Measurements from ENCODE around the gene PDK2.

PDK2 gene

DNA sequence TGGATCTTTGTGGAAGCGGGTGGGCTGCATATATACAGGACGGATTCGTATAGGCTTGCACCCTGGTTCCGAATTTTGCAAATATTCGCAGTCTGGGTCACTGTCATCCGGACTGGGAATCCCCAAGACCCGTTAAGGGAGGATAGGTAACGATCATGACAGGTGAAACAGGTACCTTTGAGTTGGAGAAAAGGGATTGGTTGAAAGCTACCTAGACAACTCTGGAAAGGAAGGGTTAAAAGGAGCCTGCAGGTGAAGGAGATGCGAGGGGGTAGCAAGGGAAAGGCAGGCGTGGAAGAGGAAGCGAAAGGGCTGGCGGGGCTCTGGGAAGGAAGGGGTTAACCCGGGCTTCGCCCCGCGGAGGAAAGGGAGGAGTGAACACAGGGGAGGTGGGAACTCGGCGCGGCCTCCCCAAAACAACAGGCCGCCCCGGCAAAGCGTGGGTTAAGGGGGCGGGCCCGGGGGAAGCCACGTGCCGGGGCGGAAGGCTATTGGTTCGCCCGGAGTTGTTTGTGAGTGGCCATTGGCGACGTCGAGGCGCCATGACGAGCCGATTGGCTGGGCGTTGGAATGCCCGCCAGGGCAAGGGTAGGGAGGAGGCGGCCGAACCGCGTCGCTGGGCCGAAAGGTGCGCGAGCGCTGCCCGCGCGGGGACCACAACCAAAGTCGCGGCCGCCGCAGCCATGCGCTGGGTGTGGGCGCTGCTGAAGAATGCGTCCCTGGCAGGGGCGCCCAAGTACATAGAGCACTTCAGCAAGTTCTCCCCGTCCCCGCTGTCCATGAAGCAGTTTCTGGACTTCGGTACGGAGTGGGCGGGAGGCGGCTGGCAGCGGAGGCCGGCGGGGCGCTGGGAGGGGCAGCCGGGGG is at the start of gene PDK2:
Gene PDK2, plus strand, starts transcription at position 599 of the 867 bp plus-strand sequence. Its CDS starts 85 bp downstream, at position 684.
- DNase-seq, result peak; percentile 98

DNA sequence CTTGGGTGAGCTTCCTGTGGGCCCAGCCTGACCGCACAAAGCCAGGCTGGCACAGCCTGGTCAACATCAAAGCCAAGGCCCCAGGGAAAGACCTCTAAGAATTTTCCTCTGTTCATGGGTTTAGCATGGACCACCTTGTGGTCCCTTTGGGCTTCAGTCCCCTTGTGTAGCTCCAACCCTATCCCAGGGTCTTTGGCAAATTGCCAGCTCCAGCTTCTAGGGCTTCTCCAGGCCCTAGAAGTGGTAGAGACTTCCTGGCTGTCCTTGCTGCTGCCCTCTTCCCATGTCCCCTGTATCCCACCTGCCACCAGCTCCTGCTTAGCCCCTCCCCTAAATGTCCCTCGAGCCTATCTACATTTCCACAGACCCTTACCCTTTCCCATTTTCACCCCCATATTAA is 49.0 kb upstream of the PDK2 start:
- no peak for DNase-seq

DNA sequence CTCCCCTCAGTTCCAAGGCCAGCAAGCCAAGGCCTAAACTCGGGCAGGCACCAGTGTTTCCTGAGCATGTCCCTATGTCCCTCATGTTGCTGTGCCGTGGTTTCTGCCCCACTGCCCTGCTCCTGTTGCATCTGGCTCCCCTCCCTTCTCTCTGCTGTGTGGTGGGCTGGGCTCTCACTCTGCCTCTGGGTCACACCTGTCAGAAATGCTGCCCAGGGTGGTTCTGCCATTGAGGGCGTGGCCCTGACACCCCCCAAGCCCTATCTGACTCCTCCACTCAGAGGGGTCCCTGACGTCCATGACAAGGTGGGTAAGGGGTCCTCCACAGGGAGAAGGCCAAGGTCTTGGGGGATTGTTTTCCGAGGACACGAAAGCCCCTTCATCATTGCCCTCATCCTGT is 48.5 kb upstream of the PDK2 start:
- no peak for DNase-seq

DNA sequence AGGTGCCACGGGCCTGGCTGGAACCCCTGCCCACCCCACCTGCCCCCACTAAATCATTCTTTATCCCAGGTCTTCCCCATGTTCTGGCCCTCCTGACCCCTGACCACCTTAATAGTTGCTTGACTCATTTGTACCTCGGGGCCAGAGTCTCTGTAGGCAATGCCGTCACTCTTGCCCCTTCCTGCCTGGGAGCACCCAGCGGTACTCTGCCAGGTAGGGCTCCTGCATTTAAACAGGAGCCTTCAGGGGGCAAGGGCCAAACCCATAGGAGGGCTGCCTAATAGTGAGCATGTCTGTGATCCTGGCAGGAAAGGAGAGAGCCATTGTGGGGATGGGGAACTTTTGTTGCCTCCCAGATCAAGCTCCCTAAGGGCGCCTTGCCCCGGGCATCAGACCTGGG is 48.1 kb upstream of the PDK2 start:
- no peak for DNase-seq

- no peak for DNase-seq
Measured at GRCh38 chr17:50047488-50048126, 47.5 kb upstream of the PDK2 start.

DNA sequence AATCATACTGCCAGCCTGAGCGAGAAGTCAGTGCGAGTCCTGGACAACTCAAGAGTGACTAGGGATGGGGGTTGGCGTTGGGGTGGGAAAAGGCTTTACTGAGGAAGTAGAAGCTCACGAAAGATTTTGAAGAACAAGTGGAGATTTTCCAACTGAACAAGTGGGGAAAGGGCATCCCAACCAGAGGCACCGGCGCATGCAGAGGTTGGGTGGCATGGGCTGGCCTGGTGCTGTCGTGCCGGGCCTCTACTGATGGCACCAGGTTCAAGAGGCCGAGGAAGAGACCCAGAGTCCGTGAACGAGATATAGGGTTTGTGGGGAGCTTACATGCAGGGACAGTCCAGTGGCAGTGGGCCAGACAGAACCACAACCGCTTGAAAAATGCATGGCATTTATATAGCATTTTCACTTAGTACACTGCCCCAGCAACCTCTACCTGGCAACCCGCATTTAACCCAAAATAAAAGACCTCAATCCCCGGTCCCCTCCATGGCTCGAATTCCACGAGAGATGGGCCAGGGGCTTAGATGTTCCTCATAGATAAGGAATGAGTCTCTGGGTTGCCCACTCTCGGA is 46.9 kb upstream of the PDK2 start:
- DNase-seq, result no peak

DNA sequence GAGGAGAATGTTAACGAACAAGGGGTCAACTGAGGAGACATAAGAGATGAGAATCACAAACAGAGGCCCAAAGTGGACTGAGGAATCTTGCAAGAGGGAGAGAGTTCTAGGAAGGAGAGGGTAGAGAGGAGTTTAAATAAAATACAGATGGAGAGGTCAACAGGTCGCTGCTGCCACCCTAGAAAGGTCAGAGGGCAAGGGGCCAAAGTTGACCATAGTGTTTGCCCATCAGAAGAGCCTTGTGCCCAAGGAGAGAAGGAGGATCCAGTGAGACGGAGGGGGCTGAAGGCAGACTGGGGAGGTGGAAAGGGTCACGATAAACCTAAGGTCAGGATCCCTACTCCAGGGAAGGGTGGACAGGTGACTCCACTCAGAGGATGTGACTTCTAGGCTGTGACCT is 46.2 kb upstream of the PDK2 start:
- no peak for DNase-seq

- DNase-seq, result no peak
Measured at GRCh38 chr17:50049636-50050035, 45.5 kb upstream of the PDK2 start.

DNA sequence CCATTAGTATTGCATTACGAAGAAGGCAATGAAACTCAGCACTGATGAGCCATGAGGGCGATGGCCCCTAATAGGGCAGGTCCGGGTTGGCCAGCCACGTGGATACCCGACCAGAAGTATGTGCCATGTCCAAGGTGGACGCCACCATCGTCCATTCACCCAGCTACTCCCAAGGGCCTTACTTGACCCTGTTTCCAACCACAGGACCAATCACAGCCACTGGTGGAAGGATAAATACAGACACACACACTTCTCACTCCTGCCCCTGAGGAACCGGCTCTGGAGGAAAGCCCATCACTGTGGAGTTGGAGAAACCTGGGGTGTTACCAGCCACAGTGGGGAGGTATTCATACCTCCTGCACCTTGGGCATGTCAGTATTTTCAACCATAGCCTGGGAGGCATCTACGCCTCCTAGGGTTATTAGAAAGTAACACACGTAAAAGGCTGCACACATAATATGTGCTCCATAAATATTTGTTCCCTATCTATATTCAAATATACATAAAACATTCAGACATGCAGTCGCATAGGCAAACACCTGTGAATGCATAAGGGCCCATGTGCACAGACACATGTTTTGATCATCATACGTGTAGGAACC is 44.6 kb upstream of the PDK2 start:
- no peak for DNase-seq

- no peak for DNase-seq
Measured at GRCh38 chr17:50051082-50051576, 44.0 kb upstream of the PDK2 start.

GRCh38 chr17:50051606-50052005 is 43.5 kb upstream of the PDK2 start:
- no peak for DNase-seq

- DNase-seq, result no peak
Measured at GRCh38 chr17:50052241-50052796, 42.8 kb upstream of the PDK2 start.

DNA sequence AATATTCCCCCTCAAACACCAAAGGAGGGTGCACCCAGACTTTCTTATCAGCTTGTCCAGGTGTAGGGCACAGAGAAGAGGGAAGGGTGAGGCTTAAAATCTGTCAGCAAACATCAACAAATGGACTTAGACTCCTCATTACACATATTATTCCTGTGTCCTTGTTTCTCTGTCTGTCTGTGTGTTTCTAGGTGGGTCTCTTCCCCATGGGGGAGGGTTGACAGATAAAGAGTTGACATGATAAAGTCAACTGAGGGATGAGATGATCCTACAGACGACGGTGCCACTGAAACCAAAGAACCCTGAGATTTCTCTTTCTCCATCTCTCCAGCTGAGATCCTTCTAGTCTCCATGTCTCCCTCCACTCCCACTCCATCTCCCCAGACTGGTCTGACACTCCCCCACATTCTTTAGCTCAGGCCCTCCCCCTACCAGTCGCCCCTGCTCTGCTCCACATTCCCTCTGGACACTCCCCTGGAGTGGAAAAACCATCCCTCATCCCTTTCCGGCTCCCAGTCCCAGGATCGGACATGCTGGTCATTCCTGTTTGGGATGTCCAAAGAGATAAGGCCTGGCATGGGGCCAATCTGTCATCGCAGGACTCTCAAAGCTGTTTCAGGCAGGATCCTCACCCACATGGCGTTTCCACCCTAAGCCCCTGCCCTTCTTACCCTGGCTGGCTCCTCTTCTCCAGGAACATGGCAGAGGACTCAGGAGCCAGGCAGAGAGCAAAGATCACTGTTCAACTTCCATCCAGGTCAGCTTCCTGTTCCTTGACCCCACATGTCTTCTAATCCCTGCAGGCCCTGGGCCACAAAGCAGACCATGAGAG is 42.1 kb upstream of the PDK2 start:
- DNase-seq, result no peak

- DNase-seq, result no peak
Measured at GRCh38 chr17:50053654-50053960, 41.5 kb upstream of the PDK2 start.

DNA sequence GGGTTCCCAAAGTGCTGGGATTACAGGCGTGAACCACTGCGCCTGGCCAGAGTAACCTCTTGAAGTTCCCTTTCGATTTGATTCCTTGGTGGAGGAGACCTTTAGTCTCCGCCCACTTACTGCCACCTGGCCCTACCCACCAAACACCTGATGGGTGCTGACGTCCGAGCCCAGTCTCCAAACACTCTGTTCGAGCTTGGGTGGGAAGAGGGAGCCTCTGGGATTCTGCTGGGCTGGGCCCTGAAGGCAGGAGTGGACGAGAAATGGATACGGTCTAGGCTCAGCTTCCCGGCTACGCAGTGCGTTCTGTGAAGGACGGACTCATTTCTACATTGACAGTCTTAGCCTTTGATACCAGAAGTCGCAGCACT is 40.1 kb upstream of the PDK2 start:
- no peak for DNase-seq

GRCh38 chr17:50055426-50056216 is 39.5 kb upstream of the PDK2 start, which contains the start of gene ITGA3:
TSS of gene ITGA3 (plus strand) at chr17:50056110. CDS start at chr17:50056440, 330 bp downstream.
- peak; percentile 85 for DNase-seq

- peak; percentile 85 for DNase-seq
Measured at GRCh38 chr17:50056217-50056960, 38.8 kb upstream of the PDK2 start.

GRCh38 chr17:50056961-50057330 is 38.2 kb upstream of the PDK2 start:
- DNase-seq, result no peak

DNA sequence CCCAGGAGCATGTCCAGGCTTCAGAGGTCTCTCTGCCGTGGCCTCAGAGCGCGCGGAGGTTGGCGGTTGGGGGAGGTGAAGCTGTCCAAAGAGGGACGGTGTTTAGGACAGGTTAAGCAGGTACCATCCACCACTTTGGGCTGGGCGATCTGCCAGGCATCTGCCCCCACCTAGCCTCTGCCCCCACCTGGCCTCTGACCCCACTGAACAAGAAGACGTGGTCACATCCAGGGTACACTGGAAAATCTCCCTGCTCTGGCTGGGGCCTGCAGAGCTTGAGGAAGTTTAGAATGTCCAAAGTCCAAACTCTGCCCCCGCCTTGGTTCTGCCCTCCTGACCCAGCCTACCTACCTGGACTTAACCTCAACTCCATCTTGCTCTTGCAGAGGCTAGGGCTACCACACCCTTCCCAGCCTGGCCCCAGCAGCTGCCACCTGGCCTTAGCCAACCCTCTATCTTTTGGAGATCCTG is 37.6 kb upstream of the PDK2 start:
- DNase-seq, result no peak

- DNase-seq, result no peak
Measured at GRCh38 chr17:50058296-50058953, 36.7 kb upstream of the PDK2 start.
